ENCODE results near the gene MRPL41. TPM values are rescaled to one million over a fixed set of nuclear protein-coding genes. Genes with fewer than 3 reads are reported as not detected.

MRPL41 gene
- total and polyA plus RNA-seq, 2 of the 13 experiments (the other 11 are each of a cell fraction or from before 2014, with no cell fraction given), result 20.9 to 54.0 TPM

GRCh38 chr9:137589441-137590122 is 37.9 kb downstream of the MRPL41 start (continued):
- TF ChIP-seq SP5 (CRISPR knock-in tag; IDR thresholded peaks at IDR 0.05; ENCODE audit: borderline replicate concordance, low read depth) (no peak), MYC (CRISPR knock-in tag; IDR thresholded peaks at IDR 0.05; ENCODE audit: borderline replicate concordance) (0 out of 2 replicates have a peak, but pooled peaks have one; percentile 28), TFDP2 (CRISPR knock-in tag; IDR thresholded peaks at IDR 0.05) (0 out of 2 replicates have a peak, but pooled peaks have one; percentile 16), MYPOP (CRISPR knock-in tag; IDR thresholded peaks at IDR 0.05) (no peak), ATF7-NPFF (CRISPR knock-in tag; IDR thresholded peaks at IDR 0.05; ENCODE audit: low read depth) (0 out of 2 replicates have a peak, but pooled peaks have one; percentile 52), FIP1L1 (IDR thresholded peaks at IDR 0.05; ENCODE audit: borderline replicate concordance, insufficient read depth, low read depth, low read length) (no peak), RNF2 (conservative IDR thresholded peaks at IDR 0.05; ENCODE audit: low read depth) (0 out of 2 replicates have a peak, but pooled peaks have one; percentile 38), ZNF776 (CRISPR knock-in tag; IDR thresholded peaks at IDR 0.05) (0 out of 2 replicates have a peak, but pooled peaks have one; percentile 42), ZNF451 (CRISPR knock-in tag; IDR thresholded peaks at IDR 0.05) (no peak), ZNF563 (CRISPR knock-in tag; IDR thresholded peaks at IDR 0.05) (0 out of 2 replicates have a peak, but pooled peaks have one; percentile 36), PRDM10 (CRISPR knock-in tag; IDR thresholded peaks at IDR 0.05; ENCODE audit: low read depth) (no peak), SMYD3 (CRISPR knock-in tag; IDR thresholded peaks at IDR 0.05) (no peak), ZXDC (CRISPR knock-in tag; IDR thresholded peaks at IDR 0.05) (0 out of 2 replicates have a peak, but pooled peaks have one; percentile 51), HIC2 (CRISPR knock-in tag; IDR thresholded peaks at IDR 0.05; ENCODE audit: low read depth) (no peak), ARNT2 (CRISPR knock-in tag; IDR thresholded peaks at IDR 0.05; ENCODE audit: low read depth) (0 out of 2 replicates have a peak, but pooled peaks have one; percentile 41), ZNF841 (CRISPR knock-in tag; IDR thresholded peaks at IDR 0.05; ENCODE audit: borderline replicate concordance) (no peak), ZFP41 (CRISPR knock-in tag; IDR thresholded peaks at IDR 0.05; ENCODE audit: borderline replicate concordance) (0 out of 2 replicates have a peak, but pooled peaks have one; percentile 31)

All from HepG2 (cell line).